ENCODE data around the gene HSD11B1L.

GRCh38 chr19:5677580-5677979 is 3.2 kb upstream of the HSD11B1L start:
- TF ChIP-seq CTCF (IDR thresholded peaks at IDR 0.05) (no peak), POLR2A (IDR thresholded peaks at IDR 0.05) (no peak), EP300 (IDR thresholded peaks at IDR 0.05) (no peak)

Data from sigmoid colon (tissue), 4 donors.